H1 (cell line): ENCODE measurements around the gene PRKCA. TPM values are rescaled to one million over a fixed set of nuclear protein-coding genes. Genes with fewer than 3 reads are reported as not detected.

Experiments
- CTCF ChIA-PET: fragments of 300-600 bp; sonication (Branson Sonifier 250); formaldehyde crosslinking; loops from one replicate; lab custom pipeline; 2021; ENCODE audit not compliant: partially characterized antibody; lab: Charles Lee
- POLR2A ChIA-PET: fragments of 300-600 bp; sonication (Branson Sonifier 250); formaldehyde crosslinking; loops from one replicate; lab custom pipeline; 2021; ENCODE audit warnings: inconsistent platforms; ENCODE audit not compliant: partially characterized antibody; lab: Charles Lee
- DNase-seq, 2 experiments: peaks; one replicate each; pipeline versions ENCODE4 v3.0.0 to v3.0.0-alpha.2; 2010 to 2022; ENCODE audit warnings: low spot score in 2 of 2, low read depth in 1 of 2, mixed read lengths in 1 of 2
- FAIRE-seq: peaks from 2 replicates; lab custom pipeline; 2011; peaks lifted over from hg19 to GRCh38; lab: Jason Lieb, UNC
- H2AFZ ChIP-seq: 2 replicates; pipeline ENCODE4 v1.8.1; 2012; ENCODE audit warnings: low read length, inconsistent platforms
- H2AK5ac ChIP-seq: 2 replicates; pipeline ENCODE4 v1.6.1; 2013; ENCODE audit warnings: low read depth, low read length
- H2BK120ac ChIP-seq: replicated peaks from 2 replicates; pipeline ENCODE3; 2013; ENCODE audit warnings: low read depth, low read length, inconsistent platforms
- H2BK12ac ChIP-seq: 2 replicates; pipeline ENCODE4 v1.6.1; 2013; ENCODE audit warnings: low read depth, low read length
- H2BK15ac ChIP-seq: 2 replicates; pipeline ENCODE4 v1.6.1; 2013; ENCODE audit warnings: low read length
- H2BK20ac ChIP-seq: 2 replicates; pipeline ENCODE4 v1.6.1; 2013; ENCODE audit warnings: low read length
- H2BK5ac ChIP-seq: 2 replicates; pipeline ENCODE4 v1.6.1; 2013; ENCODE audit warnings: low read depth, low read length
- H3K14ac ChIP-seq: 2 replicates; pipeline ENCODE4 v1.6.1; 2013; ENCODE audit warnings: inconsistent platforms; ENCODE audit not compliant: insufficient read length
- H3K18ac ChIP-seq: 2 replicates; pipeline ENCODE4 v1.6.1; 2013; ENCODE audit warnings: low read length; ENCODE audit errors: extremely low read depth
- H3K23ac ChIP-seq: 2 replicates; pipeline ENCODE4 v1.6.1; 2013; ENCODE audit warnings: inconsistent platforms; ENCODE audit not compliant: insufficient read length
- H3K23me2 ChIP-seq: 2 replicates; pipeline ENCODE4 v1.6.1; 2013; ENCODE audit warnings: low read depth, low read length
- H3K27ac ChIP-seq: 2 replicates; pipeline ENCODE4 v1.6.1; 2011; ENCODE audit warnings: low read depth, low read length, inconsistent platforms
- H3K27me3 ChIP-seq, 4 experiments: replicated peaks in 1 of 4; 1 replicate in 1 of 4; 2 replicates in 3 of 4; pipeline versions ENCODE4 v1.6.1 to v1.8.1; 2011 to 2013; ENCODE audit warnings: low read length in 3 of 4, mild to moderate bottlenecking in 3 of 4, inconsistent platforms in 2 of 4, mixed read lengths in 2 of 4, moderate library complexity in 1 of 4; ENCODE audit not compliant: control insufficient read depth in 3 of 4, insufficient read depth in 3 of 4; ENCODE audit errors: extremely low read depth in 1 of 4
- H3K36me3 ChIP-seq, 4 experiments: 2 replicates each; pipeline versions ENCODE4 v1.6.1 to v1.8.1; 2011 to 2013; ENCODE audit warnings: mild to moderate bottlenecking in 4 of 4, low read length in 3 of 4, moderate library complexity in 2 of 4, control low read depth in 1 of 4, inconsistent platforms in 1 of 4; ENCODE audit not compliant: insufficient read depth in 4 of 4, control insufficient read depth in 2 of 4
- H3K4ac ChIP-seq: replicated peaks from 2 replicates; pipeline ENCODE3; 2013; ENCODE audit warnings: low read length, low read depth, mixed read lengths, inconsistent platforms; ENCODE audit not compliant: insufficient read length
- H3K4me1 ChIP-seq, 4 experiments: replicated peaks in 1 of 4; 1 replicate in 1 of 4; 2 replicates in 3 of 4; pipeline versions ENCODE4 v1.6.1 to v1.8.1; 2011 to 2013; ENCODE audit warnings: low read length in 3 of 4, inconsistent platforms in 2 of 4, mixed read lengths in 1 of 4; ENCODE audit not compliant: insufficient read depth in 4 of 4, control insufficient read depth in 3 of 4
- H3K4me2 ChIP-seq, 2 experiments: 2 replicates each; pipeline versions ENCODE4 v1.6.1 to v1.8.1; 2011 to 2013; ENCODE audit warnings: low read depth in 2 of 2, low read length in 2 of 2, control low read depth in 1 of 2, inconsistent platforms in 1 of 2, mild to moderate bottlenecking in 1 of 2; ENCODE audit not compliant: insufficient read depth in 1 of 2
- H3K4me3 ChIP-seq, 4 experiments: fragments of 200-600, 300-600 bp in 1 of 4; sonication (generic), shearing (Covaris generic), sonication (Bioruptor Twin) in 1 of 4; 2 replicates each; pipeline versions ENCODE4 v1.5.1 to v1.8.1; 2011 to 2016; ENCODE audit warnings: low read length in 4 of 4, low read depth in 3 of 4, control low read depth in 2 of 4, inconsistent platforms in 2 of 4, mild to moderate bottlenecking in 2 of 4, mixed read lengths in 1 of 4, moderate library complexity in 1 of 4; ENCODE audit not compliant: insufficient read depth in 2 of 4; ENCODE audit errors: extremely low read depth in 1 of 4
- H3K56ac ChIP-seq: replicated peaks from 2 replicates; pipeline ENCODE3; 2013; ENCODE audit warnings: low read depth, mild to moderate bottlenecking, mixed read lengths, low read length, inconsistent platforms; ENCODE audit not compliant: insufficient read length
- H3K79me1 ChIP-seq: 2 replicates; pipeline ENCODE4 v1.6.1; 2013; ENCODE audit warnings: low read depth, low read length, control low read depth
- H3K79me2 ChIP-seq, 2 experiments: 2 replicates each; pipeline versions ENCODE4 v1.6.1 to v1.8.1; 2012 to 2013; ENCODE audit warnings: low read length in 2 of 2, mild to moderate bottlenecking in 2 of 2, inconsistent platforms in 1 of 2; ENCODE audit not compliant: insufficient read depth in 2 of 2, control insufficient read depth in 1 of 2
- H3K9ac ChIP-seq, 4 experiments: replicated peaks in 1 of 4; 1 replicate in 1 of 4; 2 replicates in 3 of 4; pipeline versions ENCODE4 v1.6.1 to v1.8.1; 2011 to 2013; ENCODE audit warnings: low read depth in 3 of 4, low read length in 3 of 4, control low read depth in 2 of 4, mild to moderate bottlenecking in 2 of 4, moderate library complexity in 2 of 4, inconsistent platforms in 1 of 4; ENCODE audit errors: extremely low read depth in 1 of 4
- H3K9me3 ChIP-seq, 2 experiments: 2 replicates each; pipeline versions ENCODE4 v1.6.1 to v1.8.1; 2012 to 2013; ENCODE audit warnings: mild to moderate bottlenecking in 2 of 2, moderate library complexity in 2 of 2, control low read depth in 1 of 2, inconsistent platforms in 1 of 2, low read depth in 1 of 2, low read length in 1 of 2, mixed read lengths in 1 of 2; ENCODE audit not compliant: insufficient read depth in 2 of 2
- H4K20me1 ChIP-seq, 2 experiments: replicated peaks in 1 of 2; 2 replicates each; pipeline versions ENCODE3 to v1.8.1; 2011 to 2013; ENCODE audit warnings: inconsistent platforms in 2 of 2, low read length in 2 of 2, mild to moderate bottlenecking in 1 of 2; ENCODE audit not compliant: insufficient read depth in 2 of 2, control insufficient read depth in 1 of 2
- H4K5ac ChIP-seq: 2 replicates; pipeline ENCODE4 v1.6.1; 2013; ENCODE audit warnings: low read length, low read depth, mixed read lengths, inconsistent platforms; ENCODE audit not compliant: insufficient read length
- H4K8ac ChIP-seq: 2 replicates; pipeline ENCODE4 v1.8.0; 2013; ENCODE audit warnings: mild to moderate bottlenecking, moderate library complexity, low read length, inconsistent platforms; ENCODE audit not compliant: insufficient read depth; ENCODE audit errors: extremely low read depth
- H4K91ac ChIP-seq: replicated peaks from 2 replicates; pipeline ENCODE3; 2013; ENCODE audit warnings: low read length, mixed read lengths, inconsistent platforms; ENCODE audit not compliant: insufficient read length
- ASH2L ChIP-seq: fragments of 200-600, 300-600 bp; sonication (generic); IDR thresholded peaks from one replicate; pipeline ENCODE4 v1.7.1; 2017; ENCODE audit warnings: low read length
- ATF3 ChIP-seq: IDR thresholded peaks from 2 replicates; pipeline ENCODE4 v1.6.1; 2011; ENCODE audit warnings: low read depth, mild to moderate bottlenecking, low read length; ENCODE audit not compliant: insufficient read depth
- BACH1 ChIP-seq: IDR thresholded peaks from 2 replicates; pipeline ENCODE4 v1.6.1; 2012; ENCODE audit warnings: low read length, improper control_type of control experiment
- BRCA1 ChIP-seq: IDR thresholded peaks from 2 replicates; pipeline ENCODE4 v1.6.1; 2012; ENCODE audit warnings: low read depth, low read length, improper control_type of control experiment
- CBX5 ChIP-seq: fragments of 300-800, 300-1000 bp; sonication (generic); IDR thresholded peaks from 2 replicates; pipeline ENCODE4 v1.7.1; 2016; ENCODE audit warnings: antibody characterized with exemption, low read length, low read depth
- E2F6 ChIP-seq: IDR thresholded peaks from 2 replicates; pipeline ENCODE4 v1.6.1; 2012; ENCODE audit warnings: inconsistent platforms
- JUN ChIP-seq: IDR thresholded peaks from 2 replicates; pipeline ENCODE4 v1.6.1; 2011; ENCODE audit warnings: low read depth, mild to moderate bottlenecking, improper control_type of control experiment, low read length
- NRF1 ChIP-seq: IDR thresholded peaks from 2 replicates; pipeline ENCODE4 v1.6.1; 2011; ENCODE audit warnings: mild to moderate bottlenecking, low read depth, low read length, improper control_type of control experiment
- RFX5 ChIP-seq: IDR thresholded peaks from 2 replicates; pipeline ENCODE4 v1.6.1; 2011; ENCODE audit warnings: low read depth, low read length, improper control_type of control experiment, borderline replicate concordance
- RNF2 ChIP-seq: fragments of 200-900, 300-1000 bp; sonication (generic); IDR thresholded peaks from 2 replicates; pipeline ENCODE4 v1.7.1; 2016; ENCODE audit warnings: borderline replicate concordance, low read depth, mild to moderate bottlenecking, antibody characterized with exemption, low read length; ENCODE audit not compliant: poor library complexity, severe bottlenecking; ENCODE audit errors: missing control alignments
- RXRA ChIP-seq: IDR thresholded peaks from 2 replicates; pipeline ENCODE4 v1.6.1; 2011; ENCODE audit warnings: low read depth, mild to moderate bottlenecking, low read length, moderate library complexity; ENCODE audit not compliant: insufficient read depth
- SIN3A ChIP-seq, 2 experiments: IDR thresholded peaks in 1 of 2; conservative IDR thresholded peaks in 1 of 2; 2 replicates each; pipeline ENCODE4 v1.6.1; 2011 to 2012; ENCODE audit warnings: low read length in 2 of 2, improper control_type of control experiment in 1 of 2, low read depth in 1 of 2, mild to moderate bottlenecking in 1 of 2
- SP1 ChIP-seq: IDR thresholded peaks from 2 replicates; pipeline ENCODE4 v1.6.1; 2011; ENCODE audit warnings: low read depth, low read length
- WGBS, 2 experiments: shearing (Covaris generic) in 1 of 2; methylation state at CpG; one replicate each; pipeline versions ENCODE4 v1.1.6 to v1.1.7; 2013 to 2015; ENCODE audit warnings: low lambda C conversion rate in 2 of 2, mixed read lengths in 2 of 2, inconsistent platforms in 1 of 2, low coverage in 1 of 2, missing lambda C conversion rate in 1 of 2; ENCODE audit not compliant: insufficient replicate concordance in 2 of 2, insufficient coverage in 1 of 2, insufficient read length in 1 of 2; ENCODE audit errors: extremely low coverage in 1 of 2, missing lambda C conversion rate in 1 of 2; 5-methylcytosine and 5-hydroxymethylcytosine counted together
- polyA plus RNA-seq, 7 experiments: library from polyadenylated mRNA; depleted of rRNA in 3 of 7; stranded (reverse) in 5 of 7; unstranded in 2 of 7; fragments of >200 nt in 5 of 7; fragments of 200-250 nt in 2 of 7; gene quantifications; 1 replicate in 5 of 7; 2 replicates in 1 of 7; 4 replicates in 1 of 7; pipeline versions ENCODE4 v1.2.1 to v1.2.3, GENCODE V29; 2011 to 2013; ENCODE audit warnings: missing spikeins in 2 of 7, mixed read lengths in 2 of 7
- total RNA-seq: library from RNA; stranded (reverse); fragmentation: NEBNext Ultra II Directional; extraction: Animal tissue kit (Norgen Biotek cat#: 25700); gene quantifications from 2 replicates; pipeline ENCODE4 v1.2.1, GENCODE V29; 2021

The PRKCA gene
- total and polyA plus RNA-seq, 2 of the 8 experiments (the other 6 are each of a cell fraction or from before 2014, with no cell fraction given), result 5.8 to 17.8 TPM

DNA sequence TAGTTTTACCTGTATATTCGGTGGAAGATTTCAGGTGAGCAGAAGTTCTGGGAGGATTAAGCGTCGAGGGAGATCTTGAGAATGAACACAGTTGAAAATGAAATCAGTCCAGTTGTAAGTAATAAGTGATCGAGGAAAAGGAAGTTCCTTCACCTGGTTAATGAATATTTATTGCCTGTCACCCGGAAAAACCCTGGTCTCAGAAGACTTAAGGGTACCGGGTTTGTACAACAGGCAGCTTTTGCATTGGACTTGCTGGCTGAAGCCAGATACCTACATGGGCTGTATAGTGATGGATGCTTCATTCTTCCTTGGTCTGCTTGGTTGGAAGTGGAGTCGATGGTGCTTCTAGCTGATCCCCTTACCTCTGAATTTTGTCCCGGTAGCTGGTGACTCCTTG is 72.7 kb downstream of the PRKCA start:
- Histone ChIP-seq H4K20me1 (no peaks in the 10 kb centered on the region), H3K4me2 (no peak overlapping the region), H3K4ac (no peak overlapping the region), H4K5ac (no peak overlapping the region), H3K79me1 (no peaks in the 10 kb centered on the region), H3K14ac (no peak overlapping the region), H3K79me2 (no peaks in the 10 kb centered on the region), H3K18ac (no peak overlapping the region), H3K36me3 (no peaks in the 10 kb centered on the region), H2BK120ac (no peak overlapping the region), H2BK12ac (no peak overlapping the region), H3K27me3 (no peaks in the 10 kb centered on the region), H3K4me1 (peaks cover 0 to 9% (median 2%) of the 10 kb centered on the region in 4 experiments; a peak in 3 of 7 replicates), H3K9me3 (no peaks in the 10 kb centered on the region), H2BK15ac (no peak overlapping the region), H3K4me3 (no peak overlapping the region), H3K23ac (no peak overlapping the region), H2AK5ac (no peak overlapping the region), H2AFZ (no peak overlapping the region), H3K9ac (no peak overlapping the region), H4K91ac (no peak overlapping the region), H3K23me2 (no peaks in the 10 kb centered on the region), H3K27ac (no peak overlapping the region), H2BK5ac (no peak overlapping the region), H3K56ac (no peak overlapping the region), H4K8ac (no peak overlapping the region), H2BK20ac (no peak overlapping the region)
- ChIA-PET CTCF (interaction anchor here (0.7 to 1.0 kb wide), 5 partner anchors 27 to 525 kb away, joined by 3 to 4 read pairs (median 3); no protein-coding TSS in a partner anchor), POLR2A (no interaction called here)
- DNase-seq, result no peak
- 95% methylated on average over 8 of the region's 8 CpGs; no CpG with 5 or more reads in 1 of the 2 experiments for WGBS, 2 experiments
- FAIRE-seq, result no peak
- no peak for TF ChIP-seq BACH1
- TF ChIP-seq SIN3A (conservative IDR thresholded peaks at IDR 0.05 in 1 of 2, IDR thresholded peaks at IDR 0.05 in 1 of 2; ENCODE audit: low read depth in 1 of 2, low read length in 2 of 2), result no peak
- no peak for TF ChIP-seq ATF3
- no peak for TF ChIP-seq RNF2
- no peak for TF ChIP-seq E2F6
- no peak for TF ChIP-seq NRF1
- no peak for TF ChIP-seq JUN
- TF ChIP-seq CBX5, result no peak
- TF ChIP-seq RXRA, result no peak
- TF ChIP-seq SP1, result no peak
- TF ChIP-seq BRCA1, result no peak
- TF ChIP-seq RFX5, result no peak
- no peak for TF ChIP-seq ASH2L
